NCI-H345 (cell line): ENCODE measurements around the gene RAB22A.
"Not testable (repeated sequence)": the region's sequence is repeated elsewhere in the genome, so short reads cannot be mapped to it uniquely, and the experiment has no call there.

Source experiments
- DNase-seq: peaks from one replicate; lab custom pipeline; 2025; lab: John Stamatoyannopoulos, UW

Gene RAB22A

DNA sequence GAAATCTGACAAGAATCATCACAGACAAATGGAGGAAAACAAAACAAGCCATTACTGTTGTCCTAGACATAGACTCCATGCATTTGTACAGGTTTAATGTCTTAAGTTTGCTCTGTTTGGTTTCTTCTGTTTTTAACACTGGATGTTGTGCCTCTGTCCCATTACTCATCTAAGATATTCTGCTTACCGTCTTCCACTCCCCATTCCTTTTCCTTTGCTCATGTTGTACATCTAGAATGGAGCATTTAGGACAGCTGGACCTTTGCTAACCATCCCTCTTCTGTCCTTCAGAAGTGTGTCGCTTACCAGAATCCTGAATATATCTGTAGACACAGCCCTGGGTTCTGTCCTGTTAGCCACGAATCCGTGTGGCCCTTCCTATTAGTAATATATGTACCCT, 35.2 kb downstream of the RAB22A start:
- DNase-seq = no peak

- DNase-seq = no peak
Observed at GRCh38 chr20:58349570-58349969, 40.1 kb downstream of the RAB22A start.

- no peak for DNase-seq
Observed at GRCh38 chr20:58352468-58352867, 43.0 kb downstream of the RAB22A start.

DNA sequence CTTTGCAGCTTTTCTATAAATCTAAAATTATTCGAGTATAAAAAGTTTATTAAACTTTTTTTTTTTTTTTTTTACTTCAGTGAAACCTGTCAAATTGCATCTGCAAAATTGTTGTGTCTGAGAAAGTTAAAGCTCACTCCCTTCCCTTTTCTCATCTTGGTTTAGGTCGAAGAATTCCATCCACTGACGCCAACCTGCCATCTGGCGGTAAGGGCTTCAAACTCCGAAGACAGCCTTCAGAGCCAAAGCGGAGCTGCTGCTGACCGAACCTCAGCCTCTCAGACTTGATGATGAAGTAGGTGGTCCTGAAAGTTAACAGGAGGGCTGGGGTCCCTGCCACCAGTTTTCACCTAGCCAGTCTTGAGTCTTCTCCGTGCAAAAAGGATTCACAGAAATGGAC, 49.9 kb downstream of the RAB22A start:
- no peak for DNase-seq

DNA sequence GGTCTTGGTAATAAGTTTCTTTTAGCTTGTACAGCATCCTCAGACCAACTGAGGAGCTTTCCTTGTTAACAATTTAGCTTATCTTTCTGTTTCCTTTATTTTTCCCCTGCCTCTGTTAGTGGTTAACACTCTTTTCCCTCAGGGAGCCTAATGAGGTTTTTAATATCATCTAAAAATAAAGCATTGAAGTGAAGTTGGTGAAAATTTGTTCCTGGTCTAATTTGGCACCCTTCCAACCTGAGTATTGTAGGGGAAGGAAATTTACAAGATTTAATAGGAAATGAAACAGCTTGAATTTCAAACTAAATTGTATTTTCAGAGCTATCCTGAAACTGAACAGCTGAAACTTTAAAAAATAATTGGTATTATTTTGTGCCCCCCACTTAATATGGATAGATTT, 51.4 kb downstream of the RAB22A start:
- no peak for DNase-seq

GRCh38 chr20:58361481-58362205, 52.1 kb downstream of the RAB22A start:
- no peak for DNase-seq

DNA sequence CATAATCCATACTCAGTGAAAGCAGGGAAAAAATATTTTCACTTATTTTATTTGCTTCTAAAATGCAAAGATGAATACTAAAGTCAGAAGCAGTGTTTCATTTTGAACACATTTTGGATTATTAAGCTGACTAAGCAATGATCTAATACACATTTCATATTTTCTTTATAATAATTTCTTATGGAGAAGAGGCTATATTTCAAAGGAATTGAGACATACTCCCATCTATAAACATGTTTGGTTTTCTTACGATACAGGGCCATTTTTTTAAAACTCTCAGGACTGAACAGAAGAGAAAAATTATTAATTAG, 52.6 kb downstream of the RAB22A start:
- no peak for DNase-seq

- no peak for DNase-seq
Observed at GRCh38 chr20:58362970-58363369, 53.5 kb downstream of the RAB22A start.

- no peak for DNase-seq
Observed at GRCh38 chr20:58366866-58367265, 57.4 kb downstream of the RAB22A start.

DNA sequence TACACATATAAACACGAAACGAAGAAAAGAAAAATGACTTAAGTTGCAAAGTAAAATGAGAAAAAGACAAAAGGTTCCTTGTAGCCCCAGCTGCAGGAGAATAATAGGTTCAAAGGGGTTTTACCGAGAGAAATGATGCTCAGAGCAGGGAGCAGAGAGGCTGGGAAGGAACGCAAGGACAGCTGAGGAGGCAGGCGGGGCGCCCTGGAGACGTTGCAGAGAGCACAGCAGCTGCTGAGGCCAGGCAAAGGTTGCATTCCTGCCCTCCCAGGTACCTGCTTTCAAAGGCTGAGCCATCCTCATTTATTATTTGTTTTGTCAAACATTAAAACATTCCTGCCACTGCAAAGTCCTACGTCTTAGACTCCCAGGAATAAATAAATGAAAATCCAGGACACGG, 63.3 kb downstream of the RAB22A start:
- DNase-seq = no peak

DNA sequence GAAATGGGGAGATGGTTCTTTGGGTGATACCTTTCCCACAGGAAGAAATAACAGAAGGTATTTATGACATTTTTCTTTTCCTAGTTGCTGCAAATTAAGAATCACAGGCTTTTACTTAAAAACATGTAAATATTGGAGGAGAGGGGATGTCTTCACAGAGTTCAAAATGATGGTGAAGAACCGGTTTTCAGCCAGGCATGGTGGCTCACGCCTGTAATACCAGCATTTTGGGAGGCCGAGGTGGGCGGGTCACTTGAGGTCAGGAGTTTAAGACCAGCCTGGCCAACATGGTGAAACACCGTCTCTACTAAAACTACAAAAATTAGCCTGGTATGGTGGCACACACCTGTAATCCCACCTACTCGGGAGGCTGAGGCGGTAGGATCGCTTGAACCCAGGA, 63.8 kb downstream of the RAB22A start:
- DNase-seq = not testable (repeated sequence)

- DNase-seq = no peak
Observed at GRCh38 chr20:58374027-58374850, 64.7 kb downstream of the RAB22A start.

- DNase-seq = no peak
Observed at GRCh38 chr20:58374906-58375758, 65.6 kb downstream of the RAB22A start.

GRCh38 chr20:58375759-58376352, 66.3 kb downstream of the RAB22A start:
- DNase-seq = no peak

GRCh38 chr20:58377017-58377416, 67.5 kb downstream of the RAB22A start:
- DNase-seq = no peak

GRCh38 chr20:58377766-58378401, 68.4 kb downstream of the RAB22A start:
- no peak for DNase-seq

- DNase-seq = no peak
Observed at GRCh38 chr20:58378704-58379103, 69.2 kb downstream of the RAB22A start.

DNA sequence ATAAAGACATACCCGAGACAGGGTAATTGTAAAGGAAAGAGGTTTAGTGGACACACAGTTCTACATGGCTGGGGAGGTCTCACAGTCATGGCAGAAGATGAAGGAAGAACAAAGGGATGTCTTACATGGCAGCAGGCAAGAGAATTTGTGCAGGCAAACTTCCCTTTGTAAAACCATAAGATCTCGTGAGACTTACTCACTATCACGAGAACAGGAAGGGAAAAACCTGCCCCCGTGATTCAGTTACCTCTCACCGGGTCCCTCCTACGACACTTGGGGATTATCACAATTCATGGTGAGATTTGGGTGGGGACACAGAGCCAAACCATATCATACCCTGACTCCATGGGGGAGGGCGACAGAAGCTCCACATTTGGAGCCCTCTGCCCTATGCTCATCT, 72.1 kb downstream of the RAB22A start:
- DNase-seq = no peak

- no peak for DNase-seq
Observed at GRCh38 chr20:58382096-58382495, 72.6 kb downstream of the RAB22A start.

GRCh38 chr20:58384821-58385220, 75.3 kb downstream of the RAB22A start:
- DNase-seq = no peak

GRCh38 chr20:58388028-58388601, 78.6 kb downstream of the RAB22A start:
- DNase-seq = no peak
